Urothelium cell line (cell line): ENCODE measurements around the gene DLX2.

Experiments
- DNase-seq: peaks from one replicate; pipeline ENCODE4 v3.0.0; 2011; ENCODE audit warnings: low spot score, mixed read lengths
- FAIRE-seq: peaks from 2 replicates; lab custom pipeline; 2011; peaks lifted over from hg19 to GRCh38; lab: Jason Lieb, UNC

The DLX2 gene

GRCh38 chr2:172107690-172108586, 5.2 kb upstream of the DLX2 start:
- DNase-seq: no peak
- no peak for FAIRE-seq

- FAIRE-seq: no peak
- no peak for DNase-seq
These were observed 3.6 kb upstream of the DLX2 start for GRCh38 chr2:172106108-172106961.

- no peak for DNase-seq
- no peak for FAIRE-seq
These were observed 2.9 kb upstream of the DLX2 start for GRCh38 chr2:172105471-172106107.

- FAIRE-seq: no peak
- peak; percentile 87 for DNase-seq
These were observed 972 bp upstream of the DLX2 start for GRCh38 chr2:172103471-172104272.

GRCh38 chr2:172101821-172102390, 794 bp downstream of the DLX2 start:
- DNase-seq (no peak), FAIRE-seq (no peak)

- no peak for DNase-seq
- no peak for FAIRE-seq
These were observed 1.5 kb downstream of the DLX2 start for GRCh38 chr2:172100935-172101820.

- no peak for FAIRE-seq
- DNase-seq: no peak
These were observed 2.4 kb downstream of the DLX2 start for GRCh38 chr2:172100080-172100934.

- FAIRE-seq (no peak), DNase-seq (no peak)
These were observed 3.1 kb downstream of the DLX2 start for GRCh38 chr2:172099472-172100079.

- DNase-seq: peak; percentile 88
- peak; percentile 98 for FAIRE-seq
These were observed 3.8 kb downstream of the DLX2 start for GRCh38 chr2:172098650-172099471.

GRCh38 chr2:172098287-172098649, 4.4 kb downstream of the DLX2 start:
- DNase-seq (no peak), FAIRE-seq (no peak)

GRCh38 chr2:172097557-172098131, 5.1 kb downstream of the DLX2 start:
- no peak for FAIRE-seq
- DNase-seq: peak; percentile 32

- FAIRE-seq: no peak
- DNase-seq: peak; percentile 47
These were observed 5.8 kb downstream of the DLX2 start for GRCh38 chr2:172096626-172097547.

- no peak for FAIRE-seq
- DNase-seq: peak; percentile 47
These were observed 6.6 kb downstream of the DLX2 start for GRCh38 chr2:172095905-172096625.

- FAIRE-seq: peak; percentile 88
- DNase-seq: peak; percentile 73
These were observed 7.4 kb downstream of the DLX2 start for GRCh38 chr2:172095146-172095904.
